ENCODE results near the gene MAFF.

- TF ChIP-seq CTCF (IDR thresholded peaks at IDR 0.05) (no peak), POLR2A (IDR thresholded peaks at IDR 0.05) (no peak)
Observed at GRCh38 chr22:38240734-38241252, 39.0 kb downstream of the MAFF start.
